ENCODE data around the gene PLEKHB2.
"Not testable (repeated sequence)": the region's sequence is repeated elsewhere in the genome, so short reads cannot be mapped to it uniquely, and the experiment has no call there.

The PLEKHB2 gene

GRCh38 chr2:131105950-131106801 lies 1.0 kb downstream of the PLEKHB2 start:
- Histone ChIP-seq H3K36me3 (peaks cover 5% of the 10 kb centered on the region), H3K4me3 (ENCODE audit: low read depth, low read length) (peak overlapping the region; percentile 68), H3K9me3 (ENCODE audit: severe bottlenecking) (no peaks in the 10 kb centered on the region), H3K27me3 (ENCODE audit: insufficient read depth, low read depth, severe bottlenecking) (no peaks in the 10 kb centered on the region), H3K27ac (peak overlapping the region; percentile 84)
- no peak for TF ChIP-seq CTCF (IDR thresholded peaks at IDR 0.05; ENCODE audit: low read depth, low read length)
- no peak for DNase-seq

DNA sequence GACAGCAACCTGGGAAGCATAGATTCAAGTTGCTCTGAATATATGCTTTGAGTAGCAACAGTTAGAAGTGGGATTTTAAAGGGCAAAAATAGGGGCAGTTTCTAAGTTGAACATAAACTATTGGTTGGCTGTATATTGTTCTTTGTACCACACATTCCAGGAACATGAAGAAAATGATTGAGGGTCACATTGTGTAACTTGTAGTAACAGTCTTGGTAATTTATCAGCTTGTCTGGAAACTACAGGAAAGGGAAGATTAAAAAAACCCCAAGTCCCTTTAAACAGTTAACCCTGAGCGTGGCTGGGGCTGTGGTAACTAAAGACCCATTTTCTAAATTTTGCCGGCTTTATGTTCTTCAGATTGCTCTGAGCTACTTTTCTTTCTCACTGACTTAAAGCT lies 7.4 kb downstream of the PLEKHB2 start:
- Histone ChIP-seq H3K27me3 (ENCODE audit: insufficient read depth, low read depth, severe bottlenecking) (no peaks in the 10 kb centered on the region), H3K27ac (no peak overlapping the region), H3K36me3 (peaks cover 3% of the 10 kb centered on the region), H3K9me3 (ENCODE audit: severe bottlenecking) (no peaks in the 10 kb centered on the region), H3K4me3 (ENCODE audit: low read depth, low read length) (no peak overlapping the region)
- no peak for TF ChIP-seq CTCF (IDR thresholded peaks at IDR 0.05; ENCODE audit: low read depth, low read length)
- DNase-seq, result no peak

- H3K27me3 ChIP-seq (ENCODE audit: insufficient read depth, low read depth, severe bottlenecking), result no peaks in the 10 kb centered on the region
- DNase-seq, result no peak
- peaks cover 3% of the 10 kb centered on the region for H3K36me3 ChIP-seq
- H3K27ac ChIP-seq, result no peak overlapping the region
- no peak overlapping the region for H3K4me3 ChIP-seq (ENCODE audit: low read depth, low read length)
- no peak for TF ChIP-seq CTCF (IDR thresholded peaks at IDR 0.05; ENCODE audit: low read depth, low read length)
- H3K9me3 ChIP-seq (ENCODE audit: severe bottlenecking), result no peaks in the 10 kb centered on the region
These were observed 8.6 kb downstream of the PLEKHB2 start for GRCh38 chr2:131113566-131114227.

- H3K4me3 ChIP-seq (ENCODE audit: low read depth, low read length); H3K9me3 ChIP-seq (ENCODE audit: severe bottlenecking); H3K27ac ChIP-seq; DNase-seq; H3K27me3 ChIP-seq (ENCODE audit: insufficient read depth, low read depth, severe bottlenecking); H3K36me3 ChIP-seq: not testable (repeated sequence)
These were observed 9.8 kb downstream of the PLEKHB2 start for GRCh38 chr2:131114950-131115349.

GRCh38 chr2:131115752-131116151 lies 10.6 kb downstream of the PLEKHB2 start:
- Histone ChIP-seq H3K27me3 (ENCODE audit: insufficient read depth, low read depth, severe bottlenecking) (no peaks in the 10 kb centered on the region), H3K36me3 (no peaks in the 10 kb centered on the region; the same call in 1 of the 2 replicates), H3K4me3 (ENCODE audit: low read depth, low read length) (no peak overlapping the region), H3K9me3 (ENCODE audit: severe bottlenecking) (no peaks in the 10 kb centered on the region), H3K27ac (no peak overlapping the region)
- no peak for DNase-seq
- TF ChIP-seq CTCF (IDR thresholded peaks at IDR 0.05; ENCODE audit: low read depth, low read length), result no peak

GRCh38 chr2:131120815-131121317 lies 15.7 kb downstream of the PLEKHB2 start:
- TF ChIP-seq CTCF (IDR thresholded peaks at IDR 0.05; ENCODE audit: low read depth, low read length), result no peak
- no peak overlapping the region for H3K27ac ChIP-seq
- no peak for DNase-seq
- H3K9me3 ChIP-seq (ENCODE audit: severe bottlenecking), result no peaks in the 10 kb centered on the region
- H3K36me3 ChIP-seq, result peaks cover 5% of the 10 kb centered on the region
- H3K4me3 ChIP-seq (ENCODE audit: low read depth, low read length), result no peak overlapping the region
- H3K27me3 ChIP-seq (ENCODE audit: insufficient read depth, low read depth, severe bottlenecking), result no peaks in the 10 kb centered on the region

All from WERI-Rb-1 (cell line).